ENCODE data around the gene CYFIP1. TPM values are rescaled to one million over a fixed set of nuclear protein-coding genes. Genes with fewer than 3 reads are reported as not detected.

The CYFIP1 gene
- total and polyA plus RNA-seq, 10 donors = 11.5 to 139 (median 84.9) TPM

DNA sequence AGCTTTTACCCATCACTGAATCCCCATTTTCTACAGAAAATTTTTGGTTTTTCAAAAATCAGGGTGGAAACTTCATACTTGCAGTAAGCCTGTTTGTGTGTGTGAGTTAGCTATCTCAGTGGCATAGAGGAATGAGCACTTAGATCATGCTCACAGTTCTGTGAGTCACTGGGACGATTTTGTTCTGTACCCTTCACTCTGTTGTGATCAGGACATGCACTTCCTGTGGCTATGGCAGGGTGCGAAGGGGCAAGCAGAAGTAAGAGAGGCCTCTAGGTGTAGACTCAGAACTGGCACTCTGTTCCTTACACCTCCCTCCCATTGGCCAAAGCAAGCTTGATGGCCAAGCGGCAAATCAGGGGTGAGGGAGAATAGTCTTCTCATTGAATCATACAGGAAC lies 130.1 kb downstream of the CYFIP1 start:
- H3K36me3 ChIP-seq = peaks cover 3 to 100% (median 78%) of the 10 kb centered on the region in 6 donors
- no peak for DNase-seq
- intact Hi-C loops (cut with DNase I; ENCODE audit: low total_unique reads) = no loop called here
- H3K27ac ChIP-seq = no peak overlapping the region
- TF ChIP-seq, protein P1, sequence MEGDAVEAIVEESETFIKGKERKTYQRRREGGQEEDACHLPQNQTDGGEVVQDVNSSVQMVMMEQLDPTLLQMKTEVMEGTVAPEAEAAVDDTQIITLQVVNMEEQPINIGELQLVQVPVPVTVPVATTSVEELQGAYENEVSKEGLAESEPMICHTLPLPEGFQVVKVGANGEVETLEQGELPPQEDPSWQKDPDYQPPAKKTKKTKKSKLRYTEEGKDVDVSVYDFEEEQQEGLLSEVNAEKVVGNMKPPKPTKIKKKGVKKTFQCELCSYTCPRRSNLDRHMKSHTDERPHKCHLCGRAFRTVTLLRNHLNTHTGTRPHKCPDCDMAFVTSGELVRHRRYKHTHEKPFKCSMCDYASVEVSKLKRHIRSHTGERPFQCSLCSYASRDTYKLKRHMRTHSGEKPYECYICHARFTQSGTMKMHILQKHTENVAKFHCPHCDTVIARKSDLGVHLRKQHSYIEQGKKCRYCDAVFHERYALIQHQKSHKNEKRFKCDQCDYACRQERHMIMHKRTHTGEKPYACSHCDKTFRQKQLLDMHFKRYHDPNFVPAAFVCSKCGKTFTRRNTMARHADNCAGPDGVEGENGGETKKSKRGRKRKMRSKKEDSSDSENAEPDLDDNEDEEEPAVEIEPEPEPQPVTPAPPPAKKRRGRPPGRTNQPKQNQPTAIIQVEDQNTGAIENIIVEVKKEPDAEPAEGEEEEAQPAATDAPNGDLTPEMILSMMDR (IDR thresholded peaks at IDR 0.05 in 8 of 11, conservative IDR thresholded peaks at IDR 0.05 in 3 of 11) = no peak
- no peak for TF ChIP-seq POLR2A (IDR thresholded peaks at IDR 0.05)
- TF ChIP-seq POLR2AphosphoS5 (IDR thresholded peaks at IDR 0.05) = no peak
- no peak overlapping the region for H3K4me3 ChIP-seq
- H3K4me1 ChIP-seq = peaks cover 0 to 50% (median 14%) of the 10 kb centered on the region in 6 donors
- H3K27me3 ChIP-seq (replicated peaks in 1 of 7) = no peaks in the 10 kb centered on the region
- H3K9me3 ChIP-seq = no peaks in the 10 kb centered on the region
- WGBS, 5 donors = 68 to 85% (median 74%) methylated on average over 3 of the region's 3 CpGs

DNA sequence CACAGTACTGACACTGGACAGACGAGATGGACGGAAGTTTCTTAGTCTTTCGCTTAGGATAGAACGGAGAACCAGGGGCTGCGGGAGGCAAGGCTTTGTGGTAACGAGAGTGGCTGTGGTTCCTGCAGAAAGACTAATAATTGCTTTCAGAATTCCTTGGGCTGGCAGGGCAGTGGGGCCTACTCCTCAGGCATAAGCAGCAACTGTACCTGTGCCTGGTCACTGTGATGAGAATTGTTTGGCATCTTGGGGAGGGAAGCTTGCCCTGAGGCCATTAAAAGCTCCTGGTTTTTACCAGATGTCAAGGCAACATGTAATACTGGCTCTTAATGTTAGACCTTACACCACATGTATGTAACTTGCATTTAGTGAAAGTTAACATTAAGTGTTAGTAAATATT lies 134.1 kb downstream of the CYFIP1 start:
- intact Hi-C loops (cut with DNase I; ENCODE audit: low total_unique reads) = no loop called here
- peaks cover 0 to 100% (median 48%) of the 10 kb centered on the region in 6 donors for H3K36me3 ChIP-seq
- peaks cover 11 to 87% (median 40%) of the 10 kb centered on the region in 6 donors for H3K4me1 ChIP-seq
- H3K27me3 ChIP-seq (replicated peaks in 1 of 7) = no peaks in the 10 kb centered on the region
- DNase-seq = no peak
- H3K27ac ChIP-seq = no peak overlapping the region
- no peak overlapping the region for H3K4me3 ChIP-seq
- WGBS, 5 donors = 92 to 97% (median 95%) methylated on average over 6 of the region's 6 CpGs
- H3K9me3 ChIP-seq = no peaks in the 10 kb centered on the region
- TF ChIP-seq POLR2A (IDR thresholded peaks at IDR 0.05) (no peak), POLR2AphosphoS5 (IDR thresholded peaks at IDR 0.05) (no peak)
- TF ChIP-seq, protein P1 (IDR thresholded peaks at IDR 0.05 in 8 of 11, conservative IDR thresholded peaks at IDR 0.05 in 3 of 11) = no peak

GRCh38 chr15:22845289-22845900 lies 134.8 kb downstream of the CYFIP1 start:
- H3K27ac ChIP-seq = no peak overlapping the region
- WGBS, 5 donors = 67 to 76% (median 70%) methylated on average over 2 of the region's 2 CpGs
- TF ChIP-seq POLR2AphosphoS5 (IDR thresholded peaks at IDR 0.05) = no peak
- TF ChIP-seq, protein P1 (IDR thresholded peaks at IDR 0.05 in 8 of 11, conservative IDR thresholded peaks at IDR 0.05 in 3 of 11) = no peak
- TF ChIP-seq POLR2A (IDR thresholded peaks at IDR 0.05) = no peak
- H3K9me3 ChIP-seq = no peaks in the 10 kb centered on the region
- H3K4me1 ChIP-seq = peaks cover 18 to 87% (median 45%) of the 10 kb centered on the region in 6 donors
- H3K36me3 ChIP-seq = peaks cover 0 to 93% (median 44%) of the 10 kb centered on the region in 6 donors
- H3K4me3 ChIP-seq = no peak overlapping the region
- intact Hi-C loops (cut with DNase I; ENCODE audit: low total_unique reads) = no loop called here
- no peaks in the 10 kb centered on the region for H3K27me3 ChIP-seq (replicated peaks in 1 of 7)
- no peak for DNase-seq

DNA sequence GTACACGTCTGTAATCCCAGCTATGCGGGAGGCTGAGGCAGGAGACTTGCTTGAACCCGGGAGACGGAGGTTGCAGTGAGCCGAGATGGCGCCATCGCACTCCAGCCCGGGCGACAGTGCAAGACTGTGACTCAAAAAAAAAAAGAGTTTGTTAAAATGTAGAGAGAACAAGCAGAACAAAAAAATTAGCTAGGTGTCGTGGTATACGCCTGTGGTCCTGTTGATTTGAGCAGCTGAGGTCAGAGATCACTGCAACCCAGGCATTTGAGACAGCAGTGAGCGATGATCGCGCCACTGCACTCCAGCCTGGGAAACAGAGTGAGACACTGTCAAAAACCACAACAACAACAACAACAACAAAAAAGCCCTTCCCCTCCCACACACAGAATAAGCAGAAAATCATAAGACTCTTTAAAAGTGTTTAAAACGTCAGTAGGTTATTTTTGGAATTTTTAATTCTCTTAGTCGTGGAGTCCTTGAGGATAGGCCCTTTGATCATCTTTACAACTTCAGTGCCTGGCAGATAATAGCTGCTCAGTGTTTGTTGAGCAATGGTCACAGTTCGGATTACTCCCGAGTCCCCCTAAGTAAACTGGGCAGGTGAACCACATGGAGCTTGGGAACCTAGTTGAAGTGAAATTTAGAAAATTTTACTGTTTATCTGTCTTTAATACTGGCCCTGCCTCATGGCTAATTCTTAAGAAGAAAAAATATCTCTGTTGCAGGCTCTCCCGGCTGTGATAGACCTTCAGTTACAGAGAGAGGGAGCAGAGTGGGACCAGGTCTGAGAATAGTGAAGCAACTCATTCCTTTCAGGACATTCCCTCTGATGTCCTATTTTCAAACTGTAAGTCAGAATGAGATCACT lies 135.5 kb downstream of the CYFIP1 start:
- intact Hi-C loops (cut with DNase I; ENCODE audit: low total_unique reads) = no loop called here
- Histone ChIP-seq H3K36me3 (peaks cover 0 to 86% (median 38%) of the 10 kb centered on the region in 6 donors), H3K27ac (no peak overlapping the region), H3K4me1 (peaks cover 22 to 87% (median 47%) of the 10 kb centered on the region in 6 donors), H3K9me3 (no peaks in the 10 kb centered on the region), H3K4me3 (no peak overlapping the region), H3K27me3 (replicated peaks in 1 of 7) (no peaks in the 10 kb centered on the region)
- 78 to 92% (median 84%) methylated on average over 19 of the region's 19 CpGs for WGBS, 5 donors
- DNase-seq = no peak
- TF ChIP-seq, protein P1 (IDR thresholded peaks at IDR 0.05 in 8 of 11, conservative IDR thresholded peaks at IDR 0.05 in 3 of 11) = no peak
- TF ChIP-seq POLR2A (IDR thresholded peaks at IDR 0.05) = no peak
- no peak for TF ChIP-seq POLR2AphosphoS5 (IDR thresholded peaks at IDR 0.05)

All from spleen (tissue), 11 donors.